ENCODE results near the gene INPP4A. TPM values are rescaled to one million over a fixed set of nuclear protein-coding genes. Genes with fewer than 3 reads are reported as not detected.

Gene INPP4A
- total and polyA plus RNA-seq, 2 donors (not counting 3 experiments of a cell fraction or from before 2014, with no cell fraction given) = 14.9 to 28.8 TPM

- H3K36me3 ChIP-seq (ENCODE audit: control insufficient read depth in 2 of 2, extremely low read depth in 1 of 2, insufficient read depth in 2 of 2, low read length in 2 of 2) = no peaks in the 10 kb centered on the region
- POLR2A ChIA-PET = no interaction called here
- no peak overlapping the region for H3K9ac ChIP-seq (replicated peaks; ENCODE audit: extremely low read depth, insufficient read depth, low read length)
- DNase-seq (ENCODE audit: low read depth, low spot score) (no peak), FAIRE-seq (no peak)
- CTCF ChIA-PET = no interaction called here
- no peaks in the 10 kb centered on the region for H3K27me3 ChIP-seq (ENCODE audit: control insufficient read depth in 2 of 2, insufficient read depth in 2 of 2, low read length in 2 of 2)
- peaks cover 20% of the 10 kb centered on the region for H3K4me1 ChIP-seq (ENCODE audit: control insufficient read depth, extremely low read depth, insufficient read depth, low read length)
- BruUV-seq (replicated peaks) = no TSS peak
- no peaks in the 10 kb centered on the region for H3K9me3 ChIP-seq (replicated peaks; ENCODE audit: control insufficient read depth, insufficient read depth, low read length)
- dilution Hi-C loops (cut with MboI; ENCODE audit: extremely low pct_ligation_motif_present, low sequenced_read_pairs) (no loop called here), intact Hi-C loops (cut with micrococcal nuclease) (no loop called here)
- no peak overlapping the region for H2AFZ ChIP-seq (ENCODE audit: low read depth, low read length)
- H3K79me2 ChIP-seq (ENCODE audit: control insufficient read depth, insufficient read depth, low read length) = peaks cover 26% of the 10 kb centered on the region
- no peak overlapping the region for H3K4me2 ChIP-seq (ENCODE audit: insufficient read depth, low read length)
- no peak overlapping the region for H3K27ac ChIP-seq (ENCODE audit: insufficient read depth, low read depth, low read length)
- TF ChIP-seq POLR2AphosphoS5 (IDR thresholded peaks at IDR 0.05; ENCODE audit: insufficient read depth, low read depth, low read length) = no peak
- H3K9me1 ChIP-seq (replicated peaks; ENCODE audit: control insufficient read depth, extremely low read depth, insufficient read depth, low read length) = no peaks in the 10 kb centered on the region
- no peak overlapping the region for H3K4me3 ChIP-seq (replicated peaks in 1 of 3; ENCODE audit: insufficient read depth in 1 of 3, low read depth in 1 of 3, low read length in 3 of 3)
- no peaks in the 10 kb centered on the region for H4K20me1 ChIP-seq (replicated peaks; ENCODE audit: control insufficient read depth, extremely low read depth, insufficient read depth, low read length)
Measured at GRCh38 chr2:98468621-98469236, 24.1 kb downstream of the INPP4A start.

- intact Hi-C loops (cut with micrococcal nuclease) (no loop called here), dilution Hi-C loops (cut with MboI; ENCODE audit: extremely low pct_ligation_motif_present, low sequenced_read_pairs) (no loop called here)
- no peak overlapping the region for H3K4me2 ChIP-seq (ENCODE audit: insufficient read depth, low read length)
- no TSS peak for BruUV-seq (replicated peaks)
- H4K20me1 ChIP-seq (replicated peaks; ENCODE audit: control insufficient read depth, extremely low read depth, insufficient read depth, low read length) = no peaks in the 10 kb centered on the region
- H3K79me2 ChIP-seq (ENCODE audit: control insufficient read depth, insufficient read depth, low read length) = peaks cover 25% of the 10 kb centered on the region
- ChIA-PET POLR2A (no interaction called here), CTCF (interaction anchor here (1.1 to 2.0 kb wide), 3 partner anchors 10 to 99 kb away, joined by 3 to 9 read pairs (median 4); no protein-coding TSS in a partner anchor)
- no peak for DNase-seq (ENCODE audit: low read depth, low spot score)
- no peaks in the 10 kb centered on the region for H3K9me3 ChIP-seq (replicated peaks; ENCODE audit: control insufficient read depth, insufficient read depth, low read length)
- no peaks in the 10 kb centered on the region for H3K36me3 ChIP-seq (ENCODE audit: control insufficient read depth in 2 of 2, extremely low read depth in 1 of 2, insufficient read depth in 2 of 2, low read length in 2 of 2)
- no peak overlapping the region for H3K4me3 ChIP-seq (replicated peaks in 1 of 3; ENCODE audit: insufficient read depth in 1 of 3, low read depth in 1 of 3, low read length in 3 of 3)
- no peak for FAIRE-seq
- H3K27ac ChIP-seq (ENCODE audit: insufficient read depth, low read depth, low read length) = no peak overlapping the region
- TF ChIP-seq CTCF (IDR thresholded peaks at IDR 0.05; ENCODE audit: extremely low read depth in 1 of 2, insufficient read depth in 1 of 2, low read depth in 1 of 2, low read length in 2 of 2) (no peak), MYC (IDR thresholded peaks at IDR 0.05; ENCODE audit: low read depth, low read length) (no peak), POLR2A (IDR thresholded peaks at IDR 0.05; ENCODE audit: low read depth, low read length) (no peak), JUN (IDR thresholded peaks at IDR 0.05; ENCODE audit: borderline replicate concordance, insufficient read depth, insufficient read length, low read depth) (no peak), POLR2AphosphoS5 (IDR thresholded peaks at IDR 0.05; ENCODE audit: insufficient read depth, low read depth, low read length) (no peak), GATA2 (IDR thresholded peaks at IDR 0.05; ENCODE audit: insufficient read depth, insufficient read length, low read depth, low read length) (no peak), FOS (IDR thresholded peaks at IDR 0.05; ENCODE audit: borderline replicate concordance, insufficient read depth, low read length) (no peak), MAX (IDR thresholded peaks at IDR 0.05; ENCODE audit: insufficient read depth, insufficient read length) (no peak), EZH2 (IDR thresholded peaks at IDR 0.05; ENCODE audit: borderline replicate concordance, low read depth, low read length, severe bottlenecking) (no peak)
- H3K4me1 ChIP-seq (ENCODE audit: control insufficient read depth, extremely low read depth, insufficient read depth, low read length) = peaks cover 14% of the 10 kb centered on the region
- H2AFZ ChIP-seq (ENCODE audit: low read depth, low read length) = no peak overlapping the region
- H3K9ac ChIP-seq (replicated peaks; ENCODE audit: extremely low read depth, insufficient read depth, low read length) = no peak overlapping the region
- no peaks in the 10 kb centered on the region for H3K9me1 ChIP-seq (replicated peaks; ENCODE audit: control insufficient read depth, extremely low read depth, insufficient read depth, low read length)
- no peaks in the 10 kb centered on the region for H3K27me3 ChIP-seq (ENCODE audit: control insufficient read depth in 2 of 2, insufficient read depth in 2 of 2, low read length in 2 of 2)
Measured at GRCh38 chr2:98469862-98470544, 25.3 kb downstream of the INPP4A start.

Data from endothelial cell of umbilical vein (primary cell).